Measurements from ENCODE around the gene PPP6R3. TPM values are rescaled to one million over a fixed set of nuclear protein-coding genes. Genes with fewer than 3 reads are reported as not detected.

The PPP6R3 gene
- total and polyA plus RNA-seq, 2 of the 13 experiments (the other 11 are each of a cell fraction or from before 2014, with no cell fraction given): 41.2 to 83.4 TPM

- WGBS (ENCODE audit: low lambda C conversion rate): 97% methylated on average over 5 of the region's 5 CpGs
- POLR2A ChIA-PET: no interaction called here
- no peak overlapping the region for H2AFZ ChIP-seq (ENCODE audit: low read length)
- no peak overlapping the region for H3K27ac ChIP-seq (ENCODE audit: extremely low read length, insufficient read depth, low read length)
- peaks cover 25% of the 10 kb centered on the region for H3K79me2 ChIP-seq (ENCODE audit: insufficient read depth, low read length)
- DNase-seq (ENCODE audit: low spot score): no peak
- intact Hi-C loops (cut with micrococcal nuclease; ENCODE audit: unreplicated experiment) (no loop called here), in situ Hi-C loops (cut with HindIII; ENCODE audit: extremely low pct_ligation_motif_present, low pct_unique_long_range_greater_than_20kb) (no loop called here)
- no peak for ATAC-seq
- H3K4me3 ChIP-seq (replicated peaks in 1 of 3; ENCODE audit: insufficient read depth in 1 of 3, low read depth in 2 of 3, low read length in 3 of 3): no peak overlapping the region
- no peak for TF ChIP-seq SRSF1 (optimal IDR thresholded peaks at IDR 0.05; ENCODE audit: low read depth, low read length)
- no peak for TF ChIP-seq HES4 (CRISPR knock-in tag; IDR thresholded peaks at IDR 0.05; ENCODE audit: borderline replicate concordance)
- TF ChIP-seq TRAFD1 (CRISPR knock-in tag; IDR thresholded peaks at IDR 0.05; ENCODE audit: borderline replicate concordance): no peak
- no peak for TF ChIP-seq ZNF296 (CRISPR knock-in tag; conservative IDR thresholded peaks at IDR 0.05)
- TF ChIP-seq MBNL3 (CRISPR knock-in tag; conservative IDR thresholded peaks at IDR 0.05): no peak
- TF ChIP-seq ZNF777 (CRISPR knock-in tag; IDR thresholded peaks at IDR 0.05): no peak
- no peak for TF ChIP-seq E2F5 (CRISPR knock-in tag; conservative IDR thresholded peaks at IDR 0.05)
- no peak for TF ChIP-seq DMTF1 (CRISPR knock-in tag; IDR thresholded peaks at IDR 0.05)
- TF ChIP-seq IKZF5 (CRISPR knock-in tag; IDR thresholded peaks at IDR 0.05): no peak
- no peak for TF ChIP-seq MEF2D (CRISPR knock-in tag; IDR thresholded peaks at IDR 0.05)
- TF ChIP-seq PBX3 (CRISPR knock-in tag; IDR thresholded peaks at IDR 0.05; ENCODE audit: borderline replicate concordance): no peak
- no peak for TF ChIP-seq ZNF326 (CRISPR knock-in tag; IDR thresholded peaks at IDR 0.05; ENCODE audit: borderline replicate concordance)
- TF ChIP-seq ZNF205 (CRISPR knock-in tag; IDR thresholded peaks at IDR 0.05): no peak
- no peak for TF ChIP-seq NFE2L2 (IDR thresholded peaks at IDR 0.05; ENCODE audit: low read length)
- H3K4me2 ChIP-seq (ENCODE audit: low read depth, low read length): no peak overlapping the region
- peaks cover 15% of the 10 kb centered on the region for H3K4me1 ChIP-seq (ENCODE audit: insufficient read depth, low read length)
- no peaks in the 10 kb centered on the region for H3K9me3 ChIP-seq (ENCODE audit: low read length)
- CTCF ChIA-PET (ENCODE audit: low intra/inter-chr PET ratio, low total read pairs): no interaction called here
- BruUV-seq (replicated peaks): no TSS peak
- H4K20me1 ChIP-seq (ENCODE audit: insufficient read depth, low read length): peaks cover 7% of the 10 kb centered on the region
- no peak overlapping the region for H3K9ac ChIP-seq (ENCODE audit: insufficient read depth, low read depth, low read length)
- H3K27me3 ChIP-seq (ENCODE audit: control insufficient read depth in 1 of 2, insufficient read depth in 2 of 2, low read length in 2 of 2): no peaks in the 10 kb centered on the region
- FAIRE-seq: no peak
- H3K36me3 ChIP-seq (replicated peaks in 1 of 2; ENCODE audit: control insufficient read depth in 1 of 2, insufficient read depth in 2 of 2, low read length in 2 of 2): peaks cover 20 to 80% of the 10 kb centered on the region in 2 experiments
Observed at GRCh38 chr11:68542617-68543016, 82.1 kb downstream of the PPP6R3 start.
